Neural cell (in vitro differentiated cells): ENCODE results near the gene CNOT2.

Experiments used
- CTCF ChIP-seq: fragments of 450-650 bp; IDR thresholded peaks from 2 replicates; pipeline ENCODE4 v1.5.1; 2014; ENCODE audit warnings: antibody characterized with exemption, mild to moderate bottlenecking, moderate library complexity; ENCODE audit not compliant: poor library complexity, severe bottlenecking
- EP300 ChIP-seq: fragments of 450-650 bp; conservative IDR thresholded peaks from 2 replicates; pipeline ENCODE4 v1.6.1; 2014; ENCODE audit warnings: antibody characterized with exemption, mild to moderate bottlenecking, moderate library complexity; ENCODE audit not compliant: poor library complexity, severe bottlenecking
- EZH2 ChIP-seq: fragments of 200-600, 300-800 bp; shearing (Covaris generic), sonication (generic); IDR thresholded peaks from 2 replicates; pipeline ENCODE4 v1.6.1; 2014; ENCODE audit warnings: antibody characterized with exemption, low read length, borderline replicate concordance, mild to moderate bottlenecking; ENCODE audit not compliant: insufficient read depth, poor library complexity, severe bottlenecking
- MXI1 ChIP-seq: fragments of 450-650 bp; conservative IDR thresholded peaks from 2 replicates; pipeline ENCODE4 v1.6.1; 2014; ENCODE audit warnings: antibody characterized with exemption, mild to moderate bottlenecking; ENCODE audit not compliant: poor library complexity, severe bottlenecking
- POLR2AphosphoS5 ChIP-seq: IDR thresholded peaks from 2 replicates; pipeline ENCODE4 v1.6.1; 2012
- RAD21 ChIP-seq: fragments of 450-650 bp; conservative IDR thresholded peaks from 2 replicates; pipeline ENCODE4 v1.6.1; 2014; ENCODE audit warnings: antibody characterized with exemption, mild to moderate bottlenecking, moderate library complexity
- SMC3 ChIP-seq: fragments of 450-650 bp; conservative IDR thresholded peaks from 2 replicates; pipeline ENCODE4 v1.6.1; 2014; ENCODE audit warnings: antibody characterized with exemption, mild to moderate bottlenecking, moderate library complexity; ENCODE audit not compliant: poor library complexity
- TAF1 ChIP-seq: IDR thresholded peaks from 2 replicates; pipeline ENCODE4 v1.6.1; 2012; ENCODE audit warnings: low read depth
- TF ChIP-seq, protein P1 (sequence below): IDR thresholded peaks from 2 replicates; pipeline ENCODE4 v1.6.1; 2012; ENCODE audit warnings: borderline replicate concordance

GRCh38 chr12:70360218-70360617, 117.0 kb downstream of the CNOT2 start:
- TF ChIP-seq, protein P1, sequence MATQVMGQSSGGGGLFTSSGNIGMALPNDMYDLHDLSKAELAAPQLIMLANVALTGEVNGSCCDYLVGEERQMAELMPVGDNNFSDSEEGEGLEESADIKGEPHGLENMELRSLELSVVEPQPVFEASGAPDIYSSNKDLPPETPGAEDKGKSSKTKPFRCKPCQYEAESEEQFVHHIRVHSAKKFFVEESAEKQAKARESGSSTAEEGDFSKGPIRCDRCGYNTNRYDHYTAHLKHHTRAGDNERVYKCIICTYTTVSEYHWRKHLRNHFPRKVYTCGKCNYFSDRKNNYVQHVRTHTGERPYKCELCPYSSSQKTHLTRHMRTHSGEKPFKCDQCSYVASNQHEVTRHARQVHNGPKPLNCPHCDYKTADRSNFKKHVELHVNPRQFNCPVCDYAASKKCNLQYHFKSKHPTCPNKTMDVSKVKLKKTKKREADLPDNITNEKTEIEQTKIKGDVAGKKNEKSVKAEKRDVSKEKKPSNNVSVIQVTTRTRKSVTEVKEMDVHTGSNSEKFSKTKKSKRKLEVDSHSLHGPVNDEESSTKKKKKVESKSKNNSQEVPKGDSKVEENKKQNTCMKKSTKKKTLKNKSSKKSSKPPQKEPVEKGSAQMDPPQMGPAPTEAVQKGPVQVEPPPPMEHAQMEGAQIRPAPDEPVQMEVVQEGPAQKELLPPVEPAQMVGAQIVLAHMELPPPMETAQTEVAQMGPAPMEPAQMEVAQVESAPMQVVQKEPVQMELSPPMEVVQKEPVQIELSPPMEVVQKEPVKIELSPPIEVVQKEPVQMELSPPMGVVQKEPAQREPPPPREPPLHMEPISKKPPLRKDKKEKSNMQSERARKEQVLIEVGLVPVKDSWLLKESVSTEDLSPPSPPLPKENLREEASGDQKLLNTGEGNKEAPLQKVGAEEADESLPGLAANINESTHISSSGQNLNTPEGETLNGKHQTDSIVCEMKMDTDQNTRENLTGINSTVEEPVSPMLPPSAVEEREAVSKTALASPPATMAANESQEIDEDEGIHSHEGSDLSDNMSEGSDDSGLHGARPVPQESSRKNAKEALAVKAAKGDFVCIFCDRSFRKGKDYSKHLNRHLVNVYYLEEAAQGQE = no peak
- TF ChIP-seq RAD21 (no peak), CTCF (no peak), TAF1 (no peak), EZH2 (no peak), SMC3 (no peak), POLR2AphosphoS5 (no peak), MXI1 (no peak), EP300 (no peak)
